HCT116 (cell line): ENCODE measurements around the gene CADPS2. TPM values are rescaled to one million over a fixed set of nuclear protein-coding genes. Genes with fewer than 3 reads are reported as not detected.

ENCODE experiments used
- ATAC-seq: fragments of 200-7000 bp; cut with Tn5 transposase; 2 replicates; pipeline ENCODE4 v1.9.1; 2020; ENCODE audit warnings: mild to moderate bottlenecking, moderate library complexity
- BruUV-seq: library from RNA; stranded (reverse); fragments of 400-500 nt; replicated peaks from 2 replicates; lab custom pipeline; 2021; lab: Mats Ljungman, UMichigan
- CTCF ChIA-PET: fragments of 300-600 bp; sonication (Branson Sonifier 250); formaldehyde crosslinking; loops from one replicate; lab custom pipeline; 2021; ENCODE audit warnings: antibody characterized with exemption; lab: Charles Lee
- POLR2A ChIA-PET: fragments of 300-600, 350-600 bp; sonication (Branson Sonifier 250); formaldehyde crosslinking; loops from one replicate; lab custom pipeline; 2021; ENCODE audit warnings: antibody characterized with exemption; lab: Charles Lee
- RAD21 ChIA-PET, 2 experiments: fragments of 300-600 bp; sonication (Branson Sonifier 250); formaldehyde crosslinking; loops; one replicate each; lab custom pipeline; 2023; ENCODE audit warnings: low total read pairs in 2 of 2; ENCODE audit not compliant: uncharacterized antibody in 2 of 2, unreplicated experiment in 2 of 2, low non-redundant PET in 1 of 2; lab: Charles Lee
- DNase-seq: peaks from one replicate; pipeline ENCODE4 v3.0.0-alpha.2; 2010; ENCODE audit warnings: low read depth, low spot score
- H2AFZ ChIP-seq: fragments of 200-600 bp; shearing (Covaris generic), sonication (generic); 2 replicates; pipeline ENCODE4 v1.6.1; 2017; ENCODE audit warnings: low read depth, mixed run types, mixed read lengths, antibody characterized with exemption, low read length; ENCODE audit not compliant: poor library complexity, severe bottlenecking
- H3K27ac ChIP-seq: 2 replicates; pipeline ENCODE4 v1.5.1; 2012; ENCODE audit warnings: low read depth, low read length
- H3K27me3 ChIP-seq: fragments of 200-600 bp; sonication (generic); 2 replicates; pipeline ENCODE4 v1.6.1; 2016; ENCODE audit warnings: mixed run types, low read length, mixed read lengths; ENCODE audit not compliant: insufficient read depth
- H3K36me3 ChIP-seq, 2 experiments: fragments of 200-500 bp in 1 of 2; fragments of 200-600 bp in 1 of 2; sonication (Bioruptor generic) in 1 of 2; sonication (generic) in 1 of 2; 2 replicates each; pipeline versions ENCODE4 v1.5.1 to v1.6.1; 2014 to 2016; ENCODE audit warnings: low read length in 2 of 2, inconsistent platforms in 1 of 2, mixed read lengths in 1 of 2, mixed run types in 1 of 2; ENCODE audit not compliant: insufficient read depth in 2 of 2, control insufficient read depth in 1 of 2
- H3K4me1 ChIP-seq, 2 experiments: fragments of 200-600 bp in 1 of 2; sonication (generic) in 1 of 2; 2 replicates each; pipeline versions ENCODE4 v1.5.1 to v1.6.1; 2012 to 2017; ENCODE audit warnings: low read length in 2 of 2, inconsistent platforms in 1 of 2, mild to moderate bottlenecking in 1 of 2, mixed read lengths in 1 of 2, mixed run types in 1 of 2, moderate library complexity in 1 of 2; ENCODE audit not compliant: insufficient read depth in 2 of 2, control insufficient read depth in 1 of 2
- H3K4me2 ChIP-seq: fragments of 200-600 bp; sonication (generic); 2 replicates; pipeline ENCODE4 v1.6.1; 2017; ENCODE audit warnings: mixed run types, low read length, mixed read lengths
- H3K4me3 ChIP-seq, 2 experiments: fragments of 200-600 bp in 1 of 2; sonication (generic) in 1 of 2; replicated peaks in 1 of 2; 2 replicates each; pipeline ENCODE4 v1.5.1; 2011 to 2016; ENCODE audit warnings: low read length in 2 of 2, control low read depth in 1 of 2, low read depth in 1 of 2, mild to moderate bottlenecking in 1 of 2, mixed read lengths in 1 of 2, mixed run types in 1 of 2
- H3K79me2 ChIP-seq: fragments of 200-600 bp; sonication (generic); 2 replicates; pipeline ENCODE4 v1.6.1; 2017; ENCODE audit warnings: mild to moderate bottlenecking, mixed run types, low read length, moderate library complexity, mixed read lengths; ENCODE audit not compliant: insufficient read depth
- H3K9ac ChIP-seq: fragments of 200-600 bp; sonication (generic); 2 replicates; pipeline ENCODE4 v1.6.1; 2016; ENCODE audit warnings: low read length, mixed read lengths
- H3K9me2 ChIP-seq: fragments of 200-600 bp; sonication (generic), shearing (Covaris generic); 2 replicates; pipeline ENCODE4 v1.6.1; 2017; ENCODE audit warnings: mixed run types, mild to moderate bottlenecking, moderate library complexity; ENCODE audit not compliant: insufficient read depth
- H3K9me3 ChIP-seq, 2 experiments: fragments of 200-500 bp in 1 of 2; fragments of 200-600 bp in 1 of 2; sonication (Bioruptor generic) in 1 of 2; sonication (generic) in 1 of 2; 2 replicates each; pipeline ENCODE4 v1.6.1; 2014 to 2017; ENCODE audit warnings: low read length in 2 of 2, mixed read lengths in 2 of 2, inconsistent platforms in 1 of 2, low read depth in 1 of 2, mild to moderate bottlenecking in 1 of 2, mixed run types in 1 of 2, moderate library complexity in 1 of 2; ENCODE audit not compliant: control insufficient read depth in 1 of 2, insufficient read depth in 1 of 2
- H4K20me1 ChIP-seq: fragments of 200-600 bp; sonication (generic), shearing (Covaris generic); 2 replicates; pipeline ENCODE4 v1.6.1; 2017; ENCODE audit warnings: mixed run types, mild to moderate bottlenecking, moderate library complexity; ENCODE audit not compliant: insufficient read depth
- CEBPB ChIP-seq: IDR thresholded peaks from 2 replicates; pipeline ENCODE4 v1.6.1; 2012; ENCODE audit warnings: low read depth
- CTCF ChIP-seq, 3 experiments: fragments of 200-600 bp in 1 of 3; sonication (generic) in 1 of 3; IDR thresholded peaks in 2 of 3; conservative IDR thresholded peaks in 1 of 3; 2 replicates each; pipeline ENCODE4 v1.5.1; 2012 to 2017; ENCODE audit warnings: low read depth in 2 of 3, low read length in 2 of 3, antibody characterized with exemption in 1 of 3, borderline replicate concordance in 1 of 3, control low read depth in 1 of 3, mild to moderate bottlenecking in 1 of 3, mixed read lengths in 1 of 3, mixed run types in 1 of 3, moderate library complexity in 1 of 3; ENCODE audit not compliant: insufficient read depth in 1 of 3
- EZH2 ChIP-seq: fragments of 200-600 bp; sonication (generic); IDR thresholded peaks from 2 replicates; pipeline ENCODE4 v1.6.1; 2017; ENCODE audit warnings: antibody characterized with exemption, mixed run types
- JUND ChIP-seq: IDR thresholded peaks from 2 replicates; pipeline ENCODE4 v1.6.1; 2012
- MAX ChIP-seq: IDR thresholded peaks from 2 replicates; pipeline ENCODE4 v1.6.1; 2012
- POLR2A ChIP-seq: IDR thresholded peaks from 2 replicates; pipeline ENCODE4 v1.7.0; 2011; ENCODE audit warnings: borderline replicate concordance; ENCODE audit not compliant: insufficient read depth, insufficient read length; ENCODE audit errors: extremely low read depth
- POLR2AphosphoS5 ChIP-seq: IDR thresholded peaks from 2 replicates; pipeline ENCODE4 v1.6.1; 2011; ENCODE audit warnings: mild to moderate bottlenecking, low read depth, low read length, moderate library complexity
- SP1 ChIP-seq: IDR thresholded peaks from 2 replicates; pipeline ENCODE4 v1.6.1; 2012; ENCODE audit warnings: low read depth
- TCF7L2 ChIP-seq: IDR thresholded peaks from 2 replicates; pipeline ENCODE4 v1.7.0; 2011; ENCODE audit warnings: borderline replicate concordance, inconsistent platforms; ENCODE audit not compliant: insufficient read depth, insufficient read length; ENCODE audit errors: extremely low read depth
- YY1 ChIP-seq: IDR thresholded peaks from 2 replicates; pipeline ENCODE4 v1.6.1; 2011; ENCODE audit warnings: low read length, low read depth, moderate library complexity, mild to moderate bottlenecking; ENCODE audit not compliant: insufficient replicate concordance; ENCODE audit errors: extremely low read depth
- ZBTB33 ChIP-seq: IDR thresholded peaks from 2 replicates; pipeline ENCODE4 v1.6.1; 2011; ENCODE audit warnings: mild to moderate bottlenecking, low read length, moderate library complexity; ENCODE audit not compliant: insufficient replicate concordance; ENCODE audit errors: extremely low read depth
- ZFX ChIP-seq: fragments of 450-650 bp; IDR thresholded peaks from 2 replicates; pipeline ENCODE4 v1.6.1; 2017
- ZNF274 ChIP-seq: fragments of 200-500 bp; sonication (Bioruptor generic); IDR thresholded peaks from 2 replicates; pipeline ENCODE4 v1.6.1; 2014; ENCODE audit warnings: mild to moderate bottlenecking, low read depth, low read length, inconsistent platforms
- intact Hi-C: fragments of 100-400 bp; cut with micrococcal nuclease; formaldehyde crosslinking; loops from 2 replicates; pipeline ENCODE4 v1.10.0; 2022
- total RNA-seq: library from RNA; stranded (reverse); gene quantifications from one replicate; pipeline ENCODE4 v1.2.1, GENCODE V29; 2021; ENCODE audit not compliant: unreplicated experiment
- TF ChIP-seq, protein P1 (sequence below): IDR thresholded peaks from 2 replicates; pipeline ENCODE4 v1.6.1; 2012
- TF ChIP-seq, protein P2 (sequence below): IDR thresholded peaks from 2 replicates; pipeline ENCODE4 v1.6.1; 2012; ENCODE audit warnings: low read depth

CADPS2 gene
- total RNA-seq, 1 experiment from 2014 or later, result 7.5 TPM

DNA sequence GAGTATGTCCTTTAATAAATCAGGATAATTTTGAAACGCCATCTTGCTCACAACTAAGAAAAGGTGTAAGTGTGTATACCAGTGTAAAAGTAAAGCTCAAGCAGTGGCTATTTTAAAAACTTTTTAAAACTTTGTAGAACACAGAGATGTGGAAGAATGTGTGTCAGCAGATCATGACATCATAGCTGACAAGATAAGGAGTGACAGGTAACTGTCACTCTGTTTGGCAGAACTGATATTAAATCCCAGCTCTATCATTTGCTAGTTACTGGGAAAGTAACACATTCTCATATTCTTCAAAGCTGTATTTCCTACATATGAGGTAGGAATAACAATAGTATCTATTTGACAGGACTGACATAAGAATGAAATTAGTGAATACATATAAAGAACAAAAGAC, 119.7 kb downstream of the CADPS2 start:
- H3K27ac ChIP-seq, result no peak overlapping the region
- ATAC-seq, result no peak
- no peaks in the 10 kb centered on the region for H4K20me1 ChIP-seq
- ChIA-PET POLR2A (no interaction called here), RAD21 (no interaction called here), CTCF (no interaction called here)
- H3K9me2 ChIP-seq, result no peaks in the 10 kb centered on the region
- H3K9ac ChIP-seq, result no peak overlapping the region
- TF ChIP-seq YY1 (no peak), SP1 (no peak), ZNF274 (no peak), ZBTB33 (no peak), EZH2 (no peak), ZFX (no peak), POLR2AphosphoS5 (no peak), CTCF (IDR thresholded peaks at IDR 0.05 in 2 of 3, conservative IDR thresholded peaks at IDR 0.05 in 1 of 3; ENCODE audit: borderline replicate concordance in 1 of 3, insufficient read depth in 1 of 3, low read depth in 2 of 3, low read length in 2 of 3) (no peak), MAX (no peak), CEBPB (no peak), JUND (no peak), TCF7L2 (no peak), POLR2A (no peak)
- TF ChIP-seq, protein P1, sequence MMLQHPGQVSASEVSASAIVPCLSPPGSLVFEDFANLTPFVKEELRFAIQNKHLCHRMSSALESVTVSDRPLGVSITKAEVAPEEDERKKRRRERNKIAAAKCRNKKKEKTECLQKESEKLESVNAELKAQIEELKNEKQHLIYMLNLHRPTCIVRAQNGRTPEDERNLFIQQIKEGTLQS, result no peak
- TF ChIP-seq, protein P2, sequence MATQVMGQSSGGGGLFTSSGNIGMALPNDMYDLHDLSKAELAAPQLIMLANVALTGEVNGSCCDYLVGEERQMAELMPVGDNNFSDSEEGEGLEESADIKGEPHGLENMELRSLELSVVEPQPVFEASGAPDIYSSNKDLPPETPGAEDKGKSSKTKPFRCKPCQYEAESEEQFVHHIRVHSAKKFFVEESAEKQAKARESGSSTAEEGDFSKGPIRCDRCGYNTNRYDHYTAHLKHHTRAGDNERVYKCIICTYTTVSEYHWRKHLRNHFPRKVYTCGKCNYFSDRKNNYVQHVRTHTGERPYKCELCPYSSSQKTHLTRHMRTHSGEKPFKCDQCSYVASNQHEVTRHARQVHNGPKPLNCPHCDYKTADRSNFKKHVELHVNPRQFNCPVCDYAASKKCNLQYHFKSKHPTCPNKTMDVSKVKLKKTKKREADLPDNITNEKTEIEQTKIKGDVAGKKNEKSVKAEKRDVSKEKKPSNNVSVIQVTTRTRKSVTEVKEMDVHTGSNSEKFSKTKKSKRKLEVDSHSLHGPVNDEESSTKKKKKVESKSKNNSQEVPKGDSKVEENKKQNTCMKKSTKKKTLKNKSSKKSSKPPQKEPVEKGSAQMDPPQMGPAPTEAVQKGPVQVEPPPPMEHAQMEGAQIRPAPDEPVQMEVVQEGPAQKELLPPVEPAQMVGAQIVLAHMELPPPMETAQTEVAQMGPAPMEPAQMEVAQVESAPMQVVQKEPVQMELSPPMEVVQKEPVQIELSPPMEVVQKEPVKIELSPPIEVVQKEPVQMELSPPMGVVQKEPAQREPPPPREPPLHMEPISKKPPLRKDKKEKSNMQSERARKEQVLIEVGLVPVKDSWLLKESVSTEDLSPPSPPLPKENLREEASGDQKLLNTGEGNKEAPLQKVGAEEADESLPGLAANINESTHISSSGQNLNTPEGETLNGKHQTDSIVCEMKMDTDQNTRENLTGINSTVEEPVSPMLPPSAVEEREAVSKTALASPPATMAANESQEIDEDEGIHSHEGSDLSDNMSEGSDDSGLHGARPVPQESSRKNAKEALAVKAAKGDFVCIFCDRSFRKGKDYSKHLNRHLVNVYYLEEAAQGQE, result no peak
- no peak overlapping the region for H3K4me3 ChIP-seq
- no TSS peak for BruUV-seq
- intact Hi-C loops, result no loop called here
- DNase-seq, result no peak
- H2AFZ ChIP-seq, result no peak overlapping the region
- H3K79me2 ChIP-seq, result no peaks in the 10 kb centered on the region
- no peaks in the 10 kb centered on the region for H3K36me3 ChIP-seq
- H3K9me3 ChIP-seq, result no peaks in the 10 kb centered on the region
- no peaks in the 10 kb centered on the region for H3K4me1 ChIP-seq
- no peaks in the 10 kb centered on the region for H3K27me3 ChIP-seq
- no peak overlapping the region for H3K4me2 ChIP-seq
